ENCODE measurements around the gene ACTR8.

Gene ACTR8

GRCh38 chr3:53834429-53835095, 47.4 kb downstream of the ACTR8 start:
- DNase-seq (ENCODE audit: low spot score): no peak

- DNase-seq (ENCODE audit: low spot score): no peak
Observed at GRCh38 chr3:53833700-53834099, 48.3 kb downstream of the ACTR8 start.

- no peak for DNase-seq (ENCODE audit: low spot score)
Observed at GRCh38 chr3:53833053-53833645, 48.8 kb downstream of the ACTR8 start.

GRCh38 chr3:53830944-53831343, 51.0 kb downstream of the ACTR8 start:
- no peak for DNase-seq (ENCODE audit: low spot score)

- no peak for DNase-seq (ENCODE audit: low spot score)
Observed at GRCh38 chr3:53829605-53830004, 52.3 kb downstream of the ACTR8 start.

GRCh38 chr3:53828581-53828980, 53.4 kb downstream of the ACTR8 start:
- DNase-seq (ENCODE audit: low spot score): no peak

GRCh38 chr3:53826048-53826447, 55.9 kb downstream of the ACTR8 start:
- no peak for DNase-seq (ENCODE audit: low spot score)

GRCh38 chr3:53824795-53825194, 57.2 kb downstream of the ACTR8 start:
- DNase-seq (ENCODE audit: low spot score): no peak

GRCh38 chr3:53823956-53824657, 57.8 kb downstream of the ACTR8 start:
- DNase-seq (ENCODE audit: low spot score): no peak

GRCh38 chr3:53823026-53823955, 58.7 kb downstream of the ACTR8 start:
- no peak for DNase-seq (ENCODE audit: low spot score)

GRCh38 chr3:53822331-53822741, 59.6 kb downstream of the ACTR8 start:
- no peak for DNase-seq (ENCODE audit: low spot score)

- DNase-seq (ENCODE audit: low spot score): peak; percentile 37
Observed at GRCh38 chr3:53821631-53822121, 60.3 kb downstream of the ACTR8 start.

- no peak for DNase-seq (ENCODE audit: low spot score)
Observed at GRCh38 chr3:53820756-53821580, 61.0 kb downstream of the ACTR8 start.

- no peak for DNase-seq (ENCODE audit: low spot score)
Observed at GRCh38 chr3:53820084-53820483, 61.9 kb downstream of the ACTR8 start.

- no peak for DNase-seq (ENCODE audit: low spot score)
Observed at GRCh38 chr3:53819163-53819868, 62.6 kb downstream of the ACTR8 start.

- no peak for DNase-seq (ENCODE audit: low spot score)
Observed at GRCh38 chr3:53818221-53819162, 63.5 kb downstream of the ACTR8 start.

- no peak for DNase-seq (ENCODE audit: low spot score)
Observed at GRCh38 chr3:53817809-53818208, 64.1 kb downstream of the ACTR8 start.

- no peak for DNase-seq (ENCODE audit: low spot score)
Observed at GRCh38 chr3:53817211-53817610, 64.7 kb downstream of the ACTR8 start.
